HEK293 (cell line): Measurements from ENCODE around the gene ALDOA.

ENCODE experiments used
- CTCF ChIA-PET: fragments of 350-600 bp; formaldehyde crosslinking; extraction: SDS; loops from one replicate; lab custom pipeline; 2021; ENCODE audit warnings: antibody characterized with exemption; lab: Yijun Ruan, JAX
- POLR2A ChIA-PET: fragments of 300-600 bp; formaldehyde crosslinking; extraction: SDS; loops from one replicate; lab custom pipeline; 2020; ENCODE audit warnings: antibody characterized with exemption, inconsistent platforms; lab: Yijun Ruan, JAX
- H3K27ac ChIP-seq: fragments of 200-500 bp; sonication (Bioruptor generic); 2 replicates; pipeline ENCODE4 v1.5.1; 2014; ENCODE audit warnings: low read depth, low read length, control low read depth, inconsistent platforms; ENCODE audit errors: extremely low read depth
- H3K36me3 ChIP-seq, 2 experiments: fragments of 200-500 bp in 1 of 2; sonication (Bioruptor generic) in 1 of 2; 1 replicate in 1 of 2; 2 replicates in 1 of 2; pipeline ENCODE4 v1.5.1; 2014 to 2017; ENCODE audit warnings: inconsistent platforms in 2 of 2, low read length in 2 of 2; ENCODE audit not compliant: control insufficient read depth in 2 of 2, insufficient read depth in 1 of 2
- H3K4me1 ChIP-seq: fragments of 200-500 bp; sonication (Bioruptor generic); 2 replicates; pipeline ENCODE4 v1.5.1; 2014; ENCODE audit warnings: mild to moderate bottlenecking, low read length, inconsistent platforms; ENCODE audit not compliant: control insufficient read depth, insufficient read depth
- H3K4me3 ChIP-seq: 2 replicates; pipeline ENCODE4 v1.5.1; 2011; ENCODE audit warnings: low read depth, mild to moderate bottlenecking, control low read depth, low read length, moderate library complexity
- H3K9me3 ChIP-seq: fragments of 200-500 bp; sonication (Bioruptor generic); 2 replicates; pipeline ENCODE4 v1.5.1; 2014; ENCODE audit warnings: low read depth, low read length, inconsistent platforms; ENCODE audit not compliant: control insufficient read depth, insufficient read depth
- KLF7 ChIP-seq: fragments of 450-650 bp; formaldehyde crosslinking; IDR thresholded peaks from 2 replicates; pipeline ENCODE4 v1.5.1; 2016; ENCODE audit warnings: missing biosample characterization, missing genetic modification characterization, borderline replicate concordance
- MZF1 ChIP-seq: fragments of 450-650 bp; formaldehyde crosslinking; IDR thresholded peaks from 2 replicates; pipeline ENCODE4 v1.5.1; 2017; ENCODE audit warnings: missing biosample characterization, missing genetic modification characterization, borderline replicate concordance
- PRDM4 ChIP-seq: fragments of 450-650 bp; formaldehyde crosslinking; IDR thresholded peaks from 2 replicates; pipeline ENCODE4 v1.5.1; 2017; ENCODE audit warnings: missing biosample characterization, missing genetic modification characterization
- SALL2 ChIP-seq: fragments of 450-650 bp; formaldehyde crosslinking; IDR thresholded peaks from 2 replicates; pipeline ENCODE4 v1.5.0; 2017; ENCODE audit warnings: missing biosample characterization, mild to moderate bottlenecking, missing genetic modification characterization, borderline replicate concordance
- ZNF155 ChIP-seq: fragments of 450-650 bp; formaldehyde crosslinking; IDR thresholded peaks from 2 replicates; pipeline ENCODE4 v1.5.1; 2016; ENCODE audit warnings: missing biosample characterization, missing genetic modification characterization
- ZNF211 ChIP-seq: fragments of 450-650 bp; formaldehyde crosslinking; IDR thresholded peaks from 2 replicates; pipeline ENCODE4 v1.5.1; 2016; ENCODE audit warnings: low read depth, missing biosample characterization, missing genetic modification characterization
- ZNF214 ChIP-seq: fragments of 450-650 bp; formaldehyde crosslinking; IDR thresholded peaks from 2 replicates; pipeline ENCODE4 v1.5.1; 2017; ENCODE audit warnings: missing biosample characterization, mild to moderate bottlenecking, missing genetic modification characterization, borderline replicate concordance
- ZNF280C ChIP-seq: fragments of 450-650 bp; formaldehyde crosslinking; IDR thresholded peaks from 2 replicates; pipeline ENCODE4 v1.5.1; 2016; ENCODE audit warnings: missing biosample characterization, missing genetic modification characterization
- ZNF416 ChIP-seq: fragments of 450-650 bp; formaldehyde crosslinking; IDR thresholded peaks from 2 replicates; pipeline ENCODE4 v1.5.1; 2016; ENCODE audit warnings: missing biosample characterization, missing genetic modification characterization
- ZNF433 ChIP-seq: fragments of 450-650 bp; formaldehyde crosslinking; IDR thresholded peaks from 2 replicates; pipeline ENCODE4 v1.5.1; 2016; ENCODE audit warnings: missing biosample characterization, missing genetic modification characterization, low read depth
- ZNF555 ChIP-seq: fragments of 450-650 bp; formaldehyde crosslinking; conservative IDR thresholded peaks from 2 replicates; pipeline ENCODE4 v1.5.1; 2017; ENCODE audit warnings: missing biosample characterization, mild to moderate bottlenecking, missing genetic modification characterization, inconsistent platforms
- ZNF629 ChIP-seq: fragments of 450-650 bp; formaldehyde crosslinking; IDR thresholded peaks from 2 replicates; pipeline ENCODE4 v1.5.1; 2017; ENCODE audit warnings: missing biosample characterization, missing genetic modification characterization
- ZNF645 ChIP-seq: fragments of 450-650 bp; formaldehyde crosslinking; IDR thresholded peaks from 2 replicates; pipeline ENCODE4; 2016; ENCODE audit warnings: missing biosample characterization, missing genetic modification characterization
- ZNF658 ChIP-seq: fragments of 450-650 bp; formaldehyde crosslinking; IDR thresholded peaks from 2 replicates; pipeline ENCODE4; 2016; ENCODE audit warnings: missing biosample characterization, missing genetic modification characterization
- ZSCAN16 ChIP-seq: fragments of 450-650 bp; formaldehyde crosslinking; IDR thresholded peaks from 2 replicates; pipeline ENCODE4 v1.5.1; 2016; ENCODE audit warnings: missing biosample characterization, missing genetic modification characterization
- ZSCAN4 ChIP-seq: fragments of 450-650 bp; formaldehyde crosslinking; IDR thresholded peaks from 2 replicates; pipeline ENCODE4 v1.5.1; 2017; ENCODE audit warnings: missing biosample characterization, missing genetic modification characterization
- TF ChIP-seq, protein P1 (sequence below): fragments of 450-650 bp; formaldehyde crosslinking; IDR thresholded peaks from 2 replicates; pipeline ENCODE4 v1.5.1; 2016; ENCODE audit warnings: missing biosample characterization, missing genetic modification characterization, borderline replicate concordance

The ALDOA gene

GRCh38 chr16:30066761-30067583 lies 1.4 kb downstream of the ALDOA start (continued):
- no peak for TF ChIP-seq PRDM4 (tag by site-specific recombination)
- no peak for TF ChIP-seq ZSCAN16 (tag by site-specific recombination)
- no peak for TF ChIP-seq ZNF214 (tag by site-specific recombination)
- no peak for TF ChIP-seq ZNF280C
- no peak for TF ChIP-seq ZNF433
- TF ChIP-seq, all 188 proteins: peak for 0

- H3K4me3 ChIP-seq = no peak overlapping the region
- no peaks in the 10 kb centered on the region for H3K9me3 ChIP-seq
- CTCF ChIA-PET = interaction anchor here (2.3 to 3.6 kb wide), 2 partner anchors 13 to 24 kb away, joined by 8 to 25 read pairs; partner anchors contain the start of gene TBX6
- TF ChIP-seq ZNF658 (tag by site-specific recombination) (no peak), MZF1 (tag by site-specific recombination) (no peak), ZSCAN4 (tag by site-specific recombination) (no peak), ZNF155 (tag by site-specific recombination) (no peak), SALL2 (tag by site-specific recombination) (no peak), KLF7 (no peak), ZNF416 (tag by site-specific recombination) (no peak), ZNF629 (tag by site-specific recombination) (no peak), ZNF211 (tag by site-specific recombination) (no peak), ZNF555 (tag by site-specific recombination) (no peak), ZNF645 (tag by site-specific recombination) (no peak), ZSCAN16 (tag by site-specific recombination) (no peak)
- TF ChIP-seq, protein P1, sequence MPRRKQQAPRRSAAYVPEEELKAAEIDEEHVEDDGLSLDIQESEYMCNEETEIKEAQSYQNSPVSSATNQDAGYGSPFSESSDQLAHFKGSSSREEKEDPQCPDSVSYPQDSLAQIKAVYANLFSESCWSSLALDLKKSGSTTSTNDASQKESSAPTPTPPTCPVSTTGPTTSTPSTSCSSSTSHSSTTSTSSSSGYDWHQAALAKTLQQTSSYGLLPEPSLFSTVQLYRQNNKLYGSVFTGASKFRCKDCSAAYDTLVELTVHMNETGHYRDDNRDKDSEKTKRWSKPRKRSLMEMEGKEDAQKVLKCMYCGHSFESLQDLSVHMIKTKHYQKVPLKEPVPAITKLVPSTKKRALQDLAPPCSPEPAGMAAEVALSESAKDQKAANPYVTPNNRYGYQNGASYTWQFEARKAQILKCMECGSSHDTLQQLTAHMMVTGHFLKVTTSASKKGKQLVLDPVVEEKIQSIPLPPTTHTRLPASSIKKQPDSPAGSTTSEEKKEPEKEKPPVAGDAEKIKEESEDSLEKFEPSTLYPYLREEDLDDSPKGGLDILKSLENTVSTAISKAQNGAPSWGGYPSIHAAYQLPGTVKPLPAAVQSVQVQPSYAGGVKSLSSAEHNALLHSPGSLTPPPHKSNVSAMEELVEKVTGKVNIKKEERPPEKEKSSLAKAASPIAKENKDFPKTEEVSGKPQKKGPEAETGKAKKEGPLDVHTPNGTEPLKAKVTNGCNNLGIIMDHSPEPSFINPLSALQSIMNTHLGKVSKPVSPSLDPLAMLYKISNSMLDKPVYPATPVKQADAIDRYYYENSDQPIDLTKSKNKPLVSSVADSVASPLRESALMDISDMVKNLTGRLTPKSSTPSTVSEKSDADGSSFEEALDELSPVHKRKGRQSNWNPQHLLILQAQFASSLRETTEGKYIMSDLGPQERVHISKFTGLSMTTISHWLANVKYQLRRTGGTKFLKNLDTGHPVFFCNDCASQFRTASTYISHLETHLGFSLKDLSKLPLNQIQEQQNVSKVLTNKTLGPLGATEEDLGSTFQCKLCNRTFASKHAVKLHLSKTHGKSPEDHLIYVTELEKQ (tag by site-specific recombination) = no peak
- H3K4me1 ChIP-seq = peaks cover 2% of the 10 kb centered on the region; the same call in 1 of the 2 replicates
- POLR2A ChIA-PET = interaction anchor here (0.5 to 3.6 kb wide), 6 partner anchors 9 to 708 kb away, joined by 3 to 70 read pairs (median 5); partner anchors contain the start of genes MAZ and PPP4C
- H3K36me3 ChIP-seq = peaks cover 36 to 68% of the 10 kb centered on the region in 2 experiments; a peak in 2 of 3 replicates
- no peak overlapping the region for H3K27ac ChIP-seq
These were observed 2.0 kb downstream of the ALDOA start for GRCh38 chr16:30067584-30067916.
